Breast epithelium (tissue), 3 donors: ENCODE data around the gene AQP10.

ENCODE experiments used
- CTCF ChIP-seq, 3 donors: fragments of 450-650 bp; IDR thresholded peaks; one replicate each; pipeline ENCODE4 v1.5.1; 2016 to 2017; ENCODE audit warnings: antibody characterized with exemption in 3 of 3, mild to moderate bottlenecking in 3 of 3, moderate library complexity in 3 of 3
- POLR2AphosphoS5 ChIP-seq, 3 donors: sonication (generic); formaldehyde crosslinking; IDR thresholded peaks; one replicate each; pipeline ENCODE4 v1.6.1; 2017; ENCODE audit warnings: antibody characterized with exemption in 3 of 3

- TF ChIP-seq CTCF (IDR thresholded peaks at IDR 0.05), result no peak
- no peak for TF ChIP-seq POLR2AphosphoS5 (IDR thresholded peaks at IDR 0.05)
Observed at GRCh38 chr1:154328318-154329151, 7.6 kb downstream of the AQP10 start.
